Fibroblast of skin of abdomen (primary cell): ENCODE data around the gene SYCP2.

Source experiments
- DNase-seq: peaks from one replicate; pipeline ENCODE4 v3.0.0-alpha.2; 2013

The SYCP2 gene

GRCh38 chr20:59835448-59836395, 97.7 kb downstream of the SYCP2 start:
- peak; percentile 38 for DNase-seq

DNA sequence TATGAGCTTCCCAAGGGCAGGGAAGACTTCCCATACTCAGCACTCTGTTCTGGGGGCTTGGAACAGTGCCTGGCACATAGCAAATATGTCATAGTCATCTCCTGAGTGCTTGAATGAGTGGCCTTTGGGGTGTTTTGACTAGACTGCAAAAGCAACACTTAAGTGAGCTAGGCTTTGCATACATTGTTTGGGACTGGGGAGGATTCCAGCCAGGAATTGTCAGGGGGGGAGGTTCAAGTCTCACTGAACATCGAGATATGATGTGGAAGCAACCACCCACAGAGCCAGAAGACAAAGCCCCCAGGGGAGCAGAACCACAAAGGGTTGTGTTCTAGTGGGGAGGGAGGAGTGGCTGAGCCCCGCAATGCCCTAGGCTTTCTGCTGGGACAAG, 98.4 kb downstream of the SYCP2 start:
- peak; percentile 7 for DNase-seq

DNA sequence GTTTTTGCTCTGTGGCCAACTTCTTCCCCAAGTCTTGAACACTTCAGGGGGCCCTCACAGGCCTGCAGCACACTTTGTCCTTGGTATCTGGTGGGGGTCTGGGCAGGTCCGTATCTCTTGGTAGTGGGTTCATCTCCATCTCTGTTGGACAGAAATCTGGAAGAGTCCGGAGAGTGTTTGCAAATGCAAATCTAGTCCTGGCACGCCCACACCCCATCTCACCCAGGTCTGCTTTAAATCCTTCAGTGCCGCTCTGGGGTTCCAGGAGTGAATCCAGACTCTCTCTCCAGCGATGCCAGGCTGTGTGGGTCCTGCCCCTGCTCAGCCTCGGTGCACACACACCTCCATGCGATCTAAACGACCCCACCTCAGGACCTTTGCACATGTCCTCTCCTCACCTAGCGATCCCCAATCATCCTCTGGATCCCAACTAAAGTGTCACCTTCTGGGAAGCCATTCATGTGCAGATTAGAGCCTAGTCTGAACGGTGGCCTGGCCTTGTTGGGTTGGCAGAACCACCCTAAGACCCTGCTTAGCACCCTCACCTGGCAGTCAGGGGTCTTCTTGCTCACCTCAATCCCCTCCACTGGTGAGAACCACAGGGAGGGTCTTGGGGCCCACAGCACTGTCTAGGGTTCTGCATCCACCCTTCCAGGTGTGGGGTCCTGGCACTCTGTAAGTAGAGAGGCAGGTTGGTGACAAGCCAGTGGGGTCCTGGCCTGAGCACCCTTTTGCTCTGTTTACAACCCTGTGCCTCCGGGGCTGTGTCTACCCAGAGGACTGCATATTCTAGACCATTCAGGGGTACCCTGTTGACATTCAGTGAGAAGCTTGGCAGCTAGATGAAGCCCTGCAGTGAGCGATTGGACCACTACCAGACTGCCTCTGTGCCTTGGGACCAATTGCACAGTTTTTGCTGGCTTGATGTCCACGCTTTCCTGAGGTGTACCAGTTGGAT, 100.8 kb downstream of the SYCP2 start:
- no peak for DNase-seq

DNA sequence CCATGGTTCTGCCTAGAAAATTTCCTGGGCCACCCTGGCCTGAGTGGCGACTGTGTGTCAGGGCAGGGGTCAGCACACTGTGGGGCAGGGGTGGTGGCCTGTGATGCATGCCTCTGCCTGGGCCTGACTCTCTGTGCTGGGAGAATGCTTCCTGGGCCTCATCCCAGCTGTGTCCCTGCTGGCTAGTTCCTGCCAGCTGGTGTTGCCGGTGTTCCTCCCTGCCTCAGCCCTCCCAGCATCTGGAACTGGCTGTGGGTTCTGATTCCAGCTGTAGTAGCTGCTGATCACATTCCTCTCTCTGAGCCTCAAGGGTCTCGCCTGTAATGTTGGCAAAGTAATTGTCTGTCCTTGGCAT, 101.5 kb downstream of the SYCP2 start:
- no peak for DNase-seq

- no peak for DNase-seq
Measured at GRCh38 chr20:59831024-59831915, 102.2 kb downstream of the SYCP2 start.

- no peak for DNase-seq
Measured at GRCh38 chr20:59830665-59831023, 102.8 kb downstream of the SYCP2 start.

DNA sequence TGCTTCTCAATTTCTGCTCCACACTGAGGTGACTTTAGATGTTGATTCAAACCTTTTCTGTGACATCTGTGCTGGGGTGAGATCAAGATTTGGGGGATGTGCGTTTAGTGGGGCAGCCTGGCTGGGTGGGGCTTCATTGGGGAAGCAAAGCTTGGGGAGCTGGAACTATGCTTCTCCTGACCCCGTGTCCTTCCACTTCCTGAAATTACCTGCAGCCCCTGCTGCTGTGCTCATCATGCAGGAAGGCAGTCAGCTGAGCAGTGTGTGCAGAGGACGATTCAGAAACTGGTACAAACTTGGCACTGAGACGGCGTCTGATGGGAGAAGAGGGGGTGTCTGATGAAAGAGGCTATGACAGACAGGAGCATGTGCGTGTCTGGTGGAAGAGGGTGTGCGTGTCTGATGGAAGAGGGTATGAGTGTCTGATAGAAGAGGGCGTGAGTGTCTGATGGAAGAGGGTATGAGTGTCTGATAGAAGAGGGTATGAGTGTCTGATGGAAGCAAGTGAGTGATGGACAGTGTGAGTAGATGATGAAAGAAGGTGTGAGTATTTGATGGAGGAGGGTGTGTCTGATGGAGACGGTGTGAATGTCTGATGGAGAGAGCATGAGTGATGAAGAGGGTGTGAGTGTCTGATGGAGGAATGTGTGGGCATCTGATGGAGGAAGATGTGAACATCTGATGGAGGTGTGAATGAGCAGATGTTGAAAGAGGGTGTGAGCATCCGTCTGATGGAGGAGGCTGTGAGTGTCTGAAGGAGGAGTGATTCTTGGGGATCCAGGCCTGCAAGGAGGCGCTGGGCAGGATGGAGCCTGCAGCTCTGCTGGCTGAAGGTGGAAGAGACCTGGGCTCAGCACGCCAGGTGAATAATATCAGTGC, 103.4 kb downstream of the SYCP2 start:
- no peak for DNase-seq

DNA sequence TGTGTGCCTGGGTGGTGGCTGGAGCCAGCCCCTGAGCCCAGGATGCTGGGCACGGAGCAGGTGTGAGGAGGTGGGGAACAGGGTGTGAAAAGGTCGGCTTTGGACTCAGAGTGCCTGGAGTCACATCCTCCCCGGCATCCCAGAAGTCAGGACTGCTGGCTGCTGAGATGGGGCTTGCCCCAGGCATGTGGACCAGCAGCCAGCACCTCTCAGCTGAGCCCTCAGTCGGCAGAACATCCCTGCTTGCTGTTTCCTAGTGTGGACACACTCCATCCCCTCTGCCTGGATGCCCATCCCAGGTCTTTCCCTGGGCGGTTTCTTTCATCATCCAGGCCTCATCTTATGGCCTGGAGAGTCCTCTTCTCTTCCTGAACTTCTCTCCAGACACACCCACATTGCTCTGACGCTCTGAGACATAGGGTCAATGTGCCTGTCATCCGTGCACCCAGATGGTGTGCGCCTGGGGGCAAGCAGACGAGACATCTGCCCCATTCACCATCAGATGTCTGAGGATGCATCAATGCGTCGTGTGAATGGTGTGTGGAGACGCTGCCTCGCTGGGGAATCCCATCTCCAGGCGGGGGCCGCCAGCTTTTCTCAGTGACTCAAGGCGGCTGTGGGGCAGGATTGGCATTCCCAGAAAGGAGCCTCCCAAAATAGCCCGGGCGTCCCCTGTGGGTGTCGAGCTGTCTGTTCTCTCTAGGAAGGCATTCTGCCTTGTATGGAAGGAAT, 104.2 kb downstream of the SYCP2 start:
- DNase-seq: no peak

DNA sequence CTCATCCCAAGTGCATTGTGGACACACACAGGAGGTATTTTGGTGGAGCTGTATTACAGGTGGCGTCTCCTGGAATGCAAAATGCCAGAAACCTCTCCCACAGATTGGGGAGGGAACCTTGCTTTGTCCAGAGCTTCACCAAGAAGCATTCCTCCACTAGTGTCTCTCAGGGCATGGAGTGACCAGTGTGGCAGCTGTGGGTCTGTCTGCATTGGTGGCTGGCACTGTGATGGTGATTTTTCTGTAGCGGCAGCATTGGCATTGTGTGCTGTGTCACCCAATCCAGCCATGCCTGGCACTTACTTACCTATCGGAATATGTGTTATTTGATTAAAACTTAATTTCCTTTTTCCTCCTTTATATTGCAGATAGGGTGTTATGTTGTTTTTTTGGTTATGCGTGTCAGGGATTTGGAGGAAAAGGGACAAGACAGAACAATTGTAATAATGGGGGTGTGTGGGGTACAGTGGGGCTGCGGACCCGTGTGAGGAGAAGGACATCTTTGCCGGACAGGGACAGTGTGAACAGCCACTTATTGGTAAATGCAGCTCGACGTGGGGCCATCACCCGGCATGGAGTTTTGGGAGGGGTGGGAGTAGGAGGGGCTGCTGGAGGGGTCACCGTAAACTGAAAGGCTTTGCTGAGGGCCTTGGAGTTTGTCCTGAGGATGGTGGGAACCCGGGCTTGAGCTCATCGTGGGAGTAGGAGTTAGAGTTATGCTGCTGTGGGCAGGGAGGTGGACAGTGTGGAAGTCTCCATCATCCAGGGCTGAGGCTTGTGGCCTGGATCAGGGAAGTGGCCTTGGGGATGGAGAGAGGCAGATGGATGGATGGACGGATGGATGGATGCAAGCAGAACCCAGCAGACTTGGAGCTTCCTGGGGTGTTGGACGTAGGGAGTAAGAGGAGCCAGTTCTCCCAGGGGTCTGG, 105.0 kb downstream of the SYCP2 start:
- DNase-seq: no peak

GRCh38 chr20:59827138-59828056, 106.0 kb downstream of the SYCP2 start:
- DNase-seq: no peak

GRCh38 chr20:59825944-59826759, 107.3 kb downstream of the SYCP2 start:
- DNase-seq: no peak

DNA sequence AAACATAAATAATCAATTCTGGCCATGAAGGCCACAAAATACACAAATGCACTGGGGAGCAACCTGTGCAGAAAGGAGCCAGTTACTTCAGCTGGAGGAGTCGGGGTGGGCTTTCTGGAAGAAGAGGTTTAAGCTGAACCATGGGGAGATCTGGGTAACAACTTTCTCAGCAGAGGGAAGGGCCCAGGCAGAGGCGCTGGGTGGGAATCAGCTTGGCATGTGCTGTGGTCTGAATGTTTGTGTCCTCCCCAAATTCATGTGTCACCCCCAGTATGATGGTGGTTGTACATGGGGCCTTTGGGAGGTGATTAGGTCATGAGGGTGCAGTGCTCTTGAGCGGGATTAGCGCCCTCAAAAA, 107.9 kb downstream of the SYCP2 start:
- DNase-seq: no peak

DNA sequence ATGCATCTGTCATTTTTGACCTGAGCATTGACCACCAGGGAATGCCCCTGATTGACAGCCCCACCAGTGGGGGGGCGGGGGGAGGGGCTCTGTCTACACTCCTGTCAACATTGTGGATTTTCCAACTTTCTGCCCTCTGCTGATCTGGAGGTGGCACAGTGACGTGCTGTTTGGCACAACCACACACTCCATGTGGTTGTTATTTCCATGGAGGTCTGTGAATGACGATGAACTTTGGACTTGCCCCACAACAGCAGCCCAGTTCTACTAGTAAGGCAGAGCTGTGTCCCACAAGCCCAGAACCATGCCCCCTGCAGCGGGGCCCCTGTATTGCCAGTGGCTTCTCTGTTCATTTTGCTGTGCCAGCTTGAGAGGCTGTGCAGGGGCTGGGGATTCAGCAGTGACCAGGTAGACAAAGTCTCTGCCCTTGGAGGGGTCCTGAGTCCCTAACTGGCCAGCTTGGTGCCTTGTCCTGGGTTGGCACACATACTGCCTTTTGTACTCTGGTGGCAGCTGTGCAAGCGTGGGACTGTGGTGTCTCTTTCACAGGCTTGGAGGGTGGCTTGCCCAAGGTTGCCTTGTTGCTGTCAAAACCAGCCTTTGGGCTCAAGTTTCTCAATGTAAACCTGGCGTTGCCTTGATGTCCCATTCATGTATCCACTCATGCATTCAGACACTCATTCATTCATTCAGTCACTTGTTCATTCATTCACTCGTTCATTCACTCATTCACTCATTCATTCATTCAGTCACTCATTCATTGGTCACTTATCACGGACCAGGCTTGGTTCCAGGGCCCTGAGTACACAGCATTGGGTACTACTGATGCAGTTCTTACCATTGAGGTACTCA, 108.5 kb downstream of the SYCP2 start:
- DNase-seq: no peak

DNA sequence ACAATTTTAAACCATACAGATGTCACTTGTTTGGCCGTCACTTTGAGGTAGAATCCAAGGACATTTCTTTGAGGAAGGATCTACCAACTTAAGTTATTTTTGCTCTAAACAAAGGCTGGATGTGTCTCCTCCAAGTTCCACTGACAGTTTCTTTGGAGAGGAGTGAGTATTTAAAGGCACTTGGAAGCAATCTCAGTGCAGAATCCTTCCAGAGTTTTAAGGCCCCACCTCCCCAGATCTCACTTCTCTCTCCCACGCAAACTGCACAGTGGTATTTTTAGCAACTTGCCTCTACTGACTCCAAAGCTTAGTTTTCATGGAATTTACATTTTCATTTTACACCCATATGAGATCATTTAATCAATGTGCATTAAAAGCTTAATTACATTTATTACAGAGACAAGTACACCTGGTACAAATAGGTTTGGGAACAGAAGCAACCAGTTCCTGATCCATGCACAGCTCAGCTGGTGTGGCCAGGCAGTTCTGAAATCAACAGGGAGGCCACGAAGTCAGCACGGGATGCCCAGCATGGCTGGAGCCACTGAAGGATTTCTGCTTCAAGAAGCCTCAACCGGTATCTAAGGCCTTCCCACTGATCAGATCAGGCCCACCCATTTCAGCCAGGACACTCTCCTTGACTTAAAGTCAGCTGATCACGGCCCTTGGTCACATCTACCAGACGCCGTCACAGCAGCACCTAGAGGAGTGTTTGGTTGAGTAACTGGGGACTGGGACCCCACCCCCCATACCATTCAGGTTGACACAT, 109.8 kb downstream of the SYCP2 start:
- no peak for DNase-seq

GRCh38 chr20:59823030-59823423, 110.4 kb downstream of the SYCP2 start:
- no peak for DNase-seq
